A549 (cell line): ENCODE data around the gene TSC22D2. TPM values are rescaled to one million over a fixed set of nuclear protein-coding genes. Genes with fewer than 3 reads are reported as not detected.

ENCODE experiments used
- ATAC-seq, 2 experiments: fragments of 200-7000 bp in 1 of 2; fragments of >200 bp in 1 of 2; cut with Nextera tagmentation in 1 of 2; cut with Tn5 transposase in 1 of 2; 3 replicates each; pipeline versions ENCODE4 v1.8.0 to v1.9.1; 2018 to 2020; ENCODE audit warnings: mild to moderate bottlenecking in 1 of 2, moderate library complexity in 1 of 2
- CTCF ChIA-PET: fragments of 300-600 bp; sonication (Branson Sonifier 250); formaldehyde crosslinking; extraction: SDS; loops from one replicate; lab custom pipeline; 2021; ENCODE audit warnings: antibody characterized with exemption, inconsistent platforms; lab: Yijun Ruan, JAX
- POLR2A ChIA-PET: fragments of 350-600 bp; formaldehyde crosslinking; extraction: SDS; loops from one replicate; lab custom pipeline; 2021; ENCODE audit warnings: antibody characterized with exemption, inconsistent platforms; lab: Yijun Ruan, JAX
- DNase-seq, 2 experiments: peaks; one replicate each; pipeline versions ENCODE4 v3.0.0 to v3.0.0-alpha.2; 2011 to 2016; ENCODE audit warnings: low read depth in 1 of 2, low spot score in 1 of 2
- FAIRE-seq: peaks from 2 replicates; lab custom pipeline; 2011; peaks lifted over from hg19 to GRCh38; lab: Jason Lieb, UNC
- H3K27ac ChIP-seq, 2 experiments: fragments of >200 bp; sonication (Bioruptor Twin); formaldehyde crosslinking; 3 replicates each; pipeline ENCODE4 v1.5.1; 2016 to 2017
- H3K4me1 ChIP-seq: fragments of >200 bp; sonication (Bioruptor Twin); formaldehyde crosslinking; 3 replicates; pipeline ENCODE4 v1.6.1; 2016
- H3K4me2 ChIP-seq: fragments of >200 bp; sonication (Bioruptor Twin); formaldehyde crosslinking; 3 replicates; pipeline ENCODE4 v1.6.1; 2016
- H3K4me3 ChIP-seq: fragments of >200 bp; sonication (Bioruptor Twin); formaldehyde crosslinking; 3 replicates; pipeline ENCODE4 v1.5.1; 2016
- H3K9me3 ChIP-seq: fragments of >200 bp; sonication (Bioruptor Twin); formaldehyde crosslinking; 3 replicates; pipeline ENCODE4 v1.6.1; 2016
- CBX8 ChIP-seq: fragments of 200-600 bp; sonication (generic); IDR thresholded peaks from 2 replicates; pipeline ENCODE4 v1.6.1; 2016
- CEBPB ChIP-seq, 2 experiments: fragments of >200 bp in 1 of 2; sonication (Bioruptor Twin) in 1 of 2; formaldehyde crosslinking in 1 of 2; IDR thresholded peaks; 2 replicates each; pipeline ENCODE4 v1.6.1; 2012 to 2016
- CHD4 ChIP-seq: fragments of 200-600 bp; sonication (generic); IDR thresholded peaks from 2 replicates; pipeline ENCODE4 v1.6.1; 2016; ENCODE audit warnings: antibody characterized with exemption, mild to moderate bottlenecking, borderline replicate concordance
- EHMT2 ChIP-seq: fragments of 200-600 bp; sonication (generic); IDR thresholded peaks from 2 replicates; pipeline ENCODE4 v1.6.1; 2016; ENCODE audit warnings: antibody characterized with exemption, low read depth, mild to moderate bottlenecking, moderate library complexity
- EP300 ChIP-seq, 2 experiments: fragments of >200 bp; sonication (Bioruptor Twin); formaldehyde crosslinking; IDR thresholded peaks; 2 replicates in 1 of 2; 3 replicates in 1 of 2; pipeline ENCODE4 v1.6.1; 2016 to 2017
- FOSL2 ChIP-seq, 2 experiments: fragments of 450-650 bp in 1 of 2; fragments of >200 bp in 1 of 2; sonication (Bioruptor Twin) in 1 of 2; formaldehyde crosslinking; IDR thresholded peaks; 2 replicates each; pipeline versions ENCODE4 v1.5.0 to v1.6.1; 2016 to 2020; ENCODE audit warnings: mild to moderate bottlenecking in 1 of 2, moderate library complexity in 1 of 2
- FOXS1 ChIP-seq: fragments of 250-450 bp; sonication (Bioruptor Pico); IDR thresholded peaks from 2 replicates; pipeline ENCODE4 v1.5.0; 2020; ENCODE audit warnings: mild to moderate bottlenecking, moderate library complexity
- GATA3 ChIP-seq: IDR thresholded peaks from 2 replicates; pipeline ENCODE4 v1.6.1; 2012; ENCODE audit warnings: borderline replicate concordance
- HDAC2 ChIP-seq: fragments of 200-600 bp; sonication (generic); IDR thresholded peaks from 2 replicates; pipeline ENCODE4 v1.6.1; 2016
- HMGXB4 ChIP-seq: fragments of 250-450 bp; sonication (Bioruptor Pico); IDR thresholded peaks from 2 replicates; pipeline ENCODE4 v1.5.0; 2021; ENCODE audit warnings: mild to moderate bottlenecking, moderate library complexity, borderline replicate concordance
- HOXB13 ChIP-seq: fragments of 250-450 bp; sonication (Bioruptor Pico); IDR thresholded peaks from 2 replicates; pipeline ENCODE4 v1.5.0; 2020; ENCODE audit warnings: low read depth, mild to moderate bottlenecking, moderate library complexity
- JUNB ChIP-seq: fragments of >200 bp; sonication (Bioruptor Twin); formaldehyde crosslinking; IDR thresholded peaks from 2 replicates; pipeline ENCODE4 v1.6.1; 2016
- KDM1A ChIP-seq: fragments of 200-600 bp; sonication (generic); IDR thresholded peaks from 2 replicates; pipeline ENCODE4 v1.6.1; 2016; ENCODE audit warnings: low read depth, mild to moderate bottlenecking
- NFE2L2 ChIP-seq: fragments of 150-350 bp; conservative IDR thresholded peaks from 2 replicates; pipeline ENCODE4 v1.6.1; 2014; ENCODE audit warnings: low read length
- NPAS2 ChIP-seq: fragments of 250-450 bp; sonication (Bioruptor Pico); IDR thresholded peaks from 2 replicates; pipeline ENCODE4 v1.8.0; 2022; ENCODE audit warnings: mild to moderate bottlenecking, moderate library complexity, borderline replicate concordance
- PHF8 ChIP-seq: fragments of 200-600 bp; sonication (generic); IDR thresholded peaks from 2 replicates; pipeline ENCODE4 v1.6.1; 2016; ENCODE audit warnings: low read depth, mild to moderate bottlenecking, antibody characterized with exemption, moderate library complexity, borderline replicate concordance
- POLR2A ChIP-seq: IDR thresholded peaks from 2 replicates; pipeline ENCODE4 v1.6.1; 2012; ENCODE audit warnings: mild to moderate bottlenecking, low read length
- RAD21 ChIP-seq, 2 experiments: fragments of >200 bp in 1 of 2; sonication (Bioruptor Twin) in 1 of 2; formaldehyde crosslinking in 1 of 2; IDR thresholded peaks in 1 of 2; conservative IDR thresholded peaks in 1 of 2; 2 replicates in 1 of 2; 3 replicates in 1 of 2; pipeline ENCODE4 v1.6.1; 2012 to 2018; ENCODE audit warnings: inconsistent platforms in 1 of 2
- RARB ChIP-seq: fragments of 250-450 bp; sonication (Bioruptor Pico); IDR thresholded peaks from 2 replicates; pipeline ENCODE4 v1.8.0; 2021; ENCODE audit warnings: mild to moderate bottlenecking, moderate library complexity
- SREBF2 ChIP-seq: fragments of 450-650 bp; IDR thresholded peaks from 2 replicates; pipeline ENCODE4 v1.6.1; 2014; ENCODE audit warnings: mild to moderate bottlenecking, moderate library complexity
- TFCP2L1 ChIP-seq: fragments of 250-450 bp; sonication (Bioruptor Pico); IDR thresholded peaks from 2 replicates; pipeline ENCODE4 v1.5.0; 2021; ENCODE audit warnings: mild to moderate bottlenecking
- ZSCAN20 ChIP-seq: fragments of 250-450 bp; sonication (Bioruptor Pico); IDR thresholded peaks from 2 replicates; pipeline ENCODE4 v1.8.0; 2022; ENCODE audit warnings: mild to moderate bottlenecking, moderate library complexity
- WGBS: methylation state at CpG from one replicate; pipeline ENCODE4 v1.1.6; 2017; ENCODE audit errors: missing lambda C conversion rate; 5-methylcytosine and 5-hydroxymethylcytosine counted together
- polyA plus RNA-seq, 4 experiments: library from polyadenylated mRNA; depleted of rRNA in 3 of 4; stranded (reverse); fragments of >200 nt; fragmentation: RNase III in 1 of 4; extraction: RNeasy Plus Mini Kit Qiagen cat#74134 plus additional on column Dnase treatment in 1 of 4; gene quantifications; 2 replicates in 3 of 4; 3 replicates in 1 of 4; pipeline ENCODE4 v1.2.3, GENCODE V29; 2011 to 2017
- TF ChIP-seq, protein P1 (sequence below): fragments of >200 bp; sonication (Bioruptor Twin); formaldehyde crosslinking; IDR thresholded peaks from 3 replicates; pipeline ENCODE4 v1.5.1; 2016
- TF ChIP-seq, protein P2 (sequence below): fragments of 150-350 bp; IDR thresholded peaks from 2 replicates; pipeline ENCODE4 v1.6.1; 2014; ENCODE audit warnings: low read depth, mild to moderate bottlenecking, low read length

The TSC22D2 gene
- polyA plus RNA-seq, 2 of the 4 experiments (the other 2 are of a cell fraction): 8.8 to 13.9 TPM

- H3K27ac ChIP-seq: peak overlapping the region; percentile 88 to 90
- WGBS: 7% methylated on average over 1 of the region's 1 CpG
- ATAC-seq: peak in 1 of 2 experiments; percentile 54; a peak in 3 of 6 replicates
- H3K4me1 ChIP-seq: peaks cover 59% of the 10 kb centered on the region
- peak; percentile 42 to 81 for DNase-seq
- TF ChIP-seq, protein P1, sequence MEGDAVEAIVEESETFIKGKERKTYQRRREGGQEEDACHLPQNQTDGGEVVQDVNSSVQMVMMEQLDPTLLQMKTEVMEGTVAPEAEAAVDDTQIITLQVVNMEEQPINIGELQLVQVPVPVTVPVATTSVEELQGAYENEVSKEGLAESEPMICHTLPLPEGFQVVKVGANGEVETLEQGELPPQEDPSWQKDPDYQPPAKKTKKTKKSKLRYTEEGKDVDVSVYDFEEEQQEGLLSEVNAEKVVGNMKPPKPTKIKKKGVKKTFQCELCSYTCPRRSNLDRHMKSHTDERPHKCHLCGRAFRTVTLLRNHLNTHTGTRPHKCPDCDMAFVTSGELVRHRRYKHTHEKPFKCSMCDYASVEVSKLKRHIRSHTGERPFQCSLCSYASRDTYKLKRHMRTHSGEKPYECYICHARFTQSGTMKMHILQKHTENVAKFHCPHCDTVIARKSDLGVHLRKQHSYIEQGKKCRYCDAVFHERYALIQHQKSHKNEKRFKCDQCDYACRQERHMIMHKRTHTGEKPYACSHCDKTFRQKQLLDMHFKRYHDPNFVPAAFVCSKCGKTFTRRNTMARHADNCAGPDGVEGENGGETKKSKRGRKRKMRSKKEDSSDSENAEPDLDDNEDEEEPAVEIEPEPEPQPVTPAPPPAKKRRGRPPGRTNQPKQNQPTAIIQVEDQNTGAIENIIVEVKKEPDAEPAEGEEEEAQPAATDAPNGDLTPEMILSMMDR: no peak; the same call in 2 of the 3 replicates
- TF ChIP-seq ZSCAN20: no peak
- peak in 1 of 2 experiments; percentile 11; a peak in 2 of 5 replicates for TF ChIP-seq RAD21 (conservative IDR thresholded peaks at IDR 0.05 in 1 of 2, IDR thresholded peaks at IDR 0.05 in 1 of 2)
- no peak for TF ChIP-seq SREBF2
- peak; percentile 44; the same call in 1 of the 2 replicates for TF ChIP-seq GATA3
- TF ChIP-seq POLR2A: no peak
- TF ChIP-seq, protein P2, sequence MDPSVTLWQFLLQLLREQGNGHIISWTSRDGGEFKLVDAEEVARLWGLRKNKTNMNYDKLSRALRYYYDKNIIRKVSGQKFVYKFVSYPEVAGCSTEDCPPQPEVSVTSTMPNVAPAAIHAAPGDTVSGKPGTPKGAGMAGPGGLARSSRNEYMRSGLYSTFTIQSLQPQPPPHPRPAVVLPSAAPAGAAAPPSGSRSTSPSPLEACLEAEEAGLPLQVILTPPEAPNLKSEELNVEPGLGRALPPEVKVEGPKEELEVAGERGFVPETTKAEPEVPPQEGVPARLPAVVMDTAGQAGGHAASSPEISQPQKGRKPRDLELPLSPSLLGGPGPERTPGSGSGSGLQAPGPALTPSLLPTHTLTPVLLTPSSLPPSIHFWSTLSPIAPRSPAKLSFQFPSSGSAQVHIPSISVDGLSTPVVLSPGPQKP: no peak
- TF ChIP-seq RARB (CRISPR knock-in tag): no peak
- no peak for TF ChIP-seq NFE2L2
- no peak for TF ChIP-seq EHMT2
- no peak for TF ChIP-seq HDAC2
- TF ChIP-seq CEBPB (IDR thresholded peaks at IDR 0.05): 0 out of 4 replicates have a peak, but pooled peaks of 1 of the 2 experiments have one; percentile 24
- TF ChIP-seq HOXB13 (CRISPR knock-in tag): no peak
- no peak for FAIRE-seq
- H3K4me3 ChIP-seq: no peak overlapping the region; the same call in 2 of the 3 replicates
- POLR2A ChIA-PET: interaction anchor here (0.5 to 2.6 kb wide), 2 partner anchors 36 to 141 kb away, joined by 4 to 16 read pairs; partner anchors contain the start of gene TSC22D2
- H3K4me2 ChIP-seq: peak overlapping the region; percentile 90
- H3K9me3 ChIP-seq: no peaks in the 10 kb centered on the region
- CTCF ChIA-PET: interaction anchor here (1.4 kb wide), 1 partner anchor 25 kb away, joined by 3 read pairs; no protein-coding TSS in a partner anchor
Observed at GRCh38 chr3:150372722-150373121, 35.4 kb upstream of the TSC22D2 start.

GRCh38 chr3:150373234-150373875 lies 34.7 kb upstream of the TSC22D2 start:
- ATAC-seq (no peak), DNase-seq (no peak), FAIRE-seq (no peak)
- peak overlapping the region; percentile 90 for H3K4me2 ChIP-seq
- ChIA-PET CTCF (interaction anchor here (1.4 kb wide), 1 partner anchor 25 kb away, joined by 3 read pairs; no protein-coding TSS in a partner anchor), POLR2A (interaction anchor here (0.5 to 2.6 kb wide), 2 partner anchors 35 to 142 kb away, joined by 4 to 16 read pairs; partner anchors contain the start of gene TSC22D2)
- H3K4me3 ChIP-seq: no peak overlapping the region
- TF ChIP-seq FOSL2 (IDR thresholded peaks at IDR 0.05): no peak
- TF ChIP-seq FOSL2 (CRISPR knock-in tag; IDR thresholded peaks at IDR 0.05): no peak
- no peak for TF ChIP-seq KDM1A
- no peak for TF ChIP-seq NPAS2 (CRISPR knock-in tag)
- TF ChIP-seq HMGXB4 (CRISPR knock-in tag): no peak
- no peak for TF ChIP-seq CHD4
- no peak for TF ChIP-seq NFE2L2
- no peak for TF ChIP-seq SREBF2
- TF ChIP-seq EP300 (IDR thresholded peaks at IDR 0.05): no peak
- TF ChIP-seq TFCP2L1 (CRISPR knock-in tag): no peak
- no peak for TF ChIP-seq CBX8
- no peak for TF ChIP-seq FOXS1 (CRISPR knock-in tag)
- no peak for TF ChIP-seq PHF8
- no peak for TF ChIP-seq JUNB
- peaks cover 62% of the 10 kb centered on the region for H3K4me1 ChIP-seq
- H3K9me3 ChIP-seq: no peaks in the 10 kb centered on the region
- H3K27ac ChIP-seq: peak overlapping the region; percentile 88 to 90; a peak in 5 of 6 replicates
- WGBS: 74% methylated on average over 4 of the region's 4 CpGs
